Endothelial cell of hepatic sinusoid (primary cell): ENCODE measurements around the gene PPFIBP2.
"Not testable (repeated sequence)": the region's sequence is repeated elsewhere in the genome, so short reads cannot be mapped to it uniquely, and the experiment has no call there.

Experiments
- in situ Hi-C: cut with HindIII; loops from 2 replicates; pipeline ENCODE4 v1.10.0; 2017; ENCODE audit warnings: low sequenced_read_pairs

Gene PPFIBP2

DNA sequence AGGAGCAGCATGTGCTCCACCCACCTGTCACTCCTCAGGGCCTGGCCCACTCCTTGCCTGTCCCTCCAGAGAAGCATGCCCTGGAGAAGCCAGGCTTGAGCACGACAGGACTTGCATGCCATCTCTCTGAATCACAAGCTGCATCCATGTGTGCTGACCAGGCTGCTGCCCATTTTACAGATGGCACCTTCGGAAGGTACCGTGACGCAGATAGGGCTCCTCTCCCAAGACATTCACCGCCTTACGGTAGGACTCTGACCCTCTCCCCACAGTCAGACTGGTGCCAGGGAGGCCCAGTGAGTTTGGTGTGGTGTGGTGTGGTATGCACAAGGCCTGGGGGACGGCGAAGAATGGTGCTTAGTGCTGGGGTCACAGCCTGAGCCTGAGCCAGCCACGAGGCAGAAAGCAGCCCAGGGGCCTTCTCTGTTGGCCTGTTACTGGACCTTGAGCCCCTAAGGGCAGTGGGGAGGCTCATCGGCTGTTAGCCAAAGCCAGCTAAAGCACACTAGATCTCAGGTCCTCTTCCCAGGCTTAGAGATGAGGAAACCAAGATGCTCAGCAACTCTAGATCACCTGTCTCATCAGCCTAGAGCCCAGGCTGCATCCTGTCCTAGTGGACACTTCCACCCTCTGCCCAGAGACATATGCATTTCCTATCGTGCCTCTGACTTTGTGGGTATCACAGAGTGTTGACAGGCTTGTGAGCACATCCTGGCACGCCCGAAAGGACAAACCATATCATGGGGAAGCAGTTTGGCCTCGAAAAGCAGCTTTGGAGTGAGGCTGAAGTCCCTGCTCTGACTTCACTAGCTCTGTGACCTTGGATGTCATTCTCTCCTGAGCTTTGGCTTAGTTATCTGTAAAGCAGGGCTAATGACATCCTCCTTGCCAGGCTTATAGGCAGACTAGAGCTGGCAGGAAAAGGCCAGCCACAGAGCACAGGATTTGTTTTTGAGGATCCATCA, 141.7 kb downstream of the PPFIBP2 start:
- in situ Hi-C loops = no loop called here

DNA sequence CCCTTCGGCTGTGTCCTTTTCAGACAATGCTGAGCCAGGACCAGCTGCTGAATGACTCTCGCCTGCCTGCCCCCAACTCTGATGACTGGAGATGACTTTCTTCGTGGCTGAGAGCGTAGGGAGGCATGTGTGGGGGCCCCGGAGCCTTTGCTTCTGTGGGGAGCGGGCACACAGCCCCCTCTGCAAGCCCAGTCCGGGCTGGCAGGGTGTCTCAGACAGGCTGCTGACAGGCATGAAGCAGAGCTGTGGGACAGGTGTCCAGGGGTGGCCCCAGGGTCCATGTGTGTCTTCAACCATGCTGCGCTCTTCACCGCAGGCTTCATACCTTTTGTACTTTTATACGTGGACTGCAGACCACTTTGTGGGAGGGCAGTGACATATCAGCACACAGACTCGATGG, 142.9 kb downstream of the PPFIBP2 start:
- in situ Hi-C loops = no loop called here

DNA sequence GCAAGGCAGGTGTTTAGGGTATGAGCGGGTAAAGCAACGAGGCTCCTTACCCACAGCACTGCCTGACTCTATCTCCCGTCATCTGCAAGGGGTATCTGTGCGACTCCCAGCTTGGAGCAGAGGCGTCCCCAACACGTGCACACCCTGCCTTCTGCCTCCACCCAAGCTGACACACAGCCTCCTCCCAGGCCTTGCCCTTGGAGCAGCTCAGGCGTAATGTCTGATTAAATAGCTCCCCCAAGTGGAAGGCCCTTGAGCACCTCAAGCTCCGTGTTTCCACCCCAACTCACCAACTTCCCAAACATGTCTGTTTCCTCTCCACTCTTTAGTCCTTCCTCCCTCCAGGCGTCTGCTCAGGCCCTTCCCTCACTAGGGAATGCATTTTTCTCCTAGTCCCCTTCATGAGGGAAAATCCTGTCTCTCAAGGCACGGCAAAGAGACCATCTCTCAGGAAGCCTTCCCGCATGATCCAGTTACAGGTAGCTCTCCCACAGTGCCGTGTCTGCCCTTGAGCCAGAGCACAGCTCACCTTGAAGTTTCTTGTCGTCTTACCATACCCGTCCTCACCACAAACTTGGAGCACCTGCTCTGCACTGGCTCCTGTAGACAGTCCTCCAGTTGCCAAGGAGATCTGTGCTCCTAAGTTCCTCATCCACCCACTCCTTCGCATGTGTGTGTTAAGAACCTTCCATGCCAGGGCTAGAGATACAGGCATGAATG, 143.7 kb downstream of the PPFIBP2 start:
- in situ Hi-C loops = no loop called here

DNA sequence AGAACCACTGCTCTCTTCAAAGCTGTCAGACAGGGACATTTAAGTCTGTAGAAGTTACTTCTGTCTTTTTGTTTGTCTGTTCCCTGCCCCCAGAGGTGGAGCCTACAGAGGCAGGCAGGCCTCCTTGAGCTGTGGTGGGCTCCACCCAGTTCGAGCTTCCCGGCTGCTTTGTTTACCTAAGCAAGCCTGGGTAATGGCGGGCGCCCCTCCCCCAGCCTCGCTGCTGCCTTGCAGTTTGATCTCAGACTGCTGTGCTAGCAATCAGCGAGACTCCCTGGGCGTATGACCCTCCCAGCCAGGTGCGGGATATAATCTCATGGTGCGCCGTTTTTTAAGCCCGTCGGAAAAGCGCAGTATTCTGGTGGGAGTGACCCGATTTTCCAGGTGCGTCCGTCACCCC, 149.7 kb downstream of the PPFIBP2 start:
- in situ Hi-C loops = not testable (repeated sequence)

DNA sequence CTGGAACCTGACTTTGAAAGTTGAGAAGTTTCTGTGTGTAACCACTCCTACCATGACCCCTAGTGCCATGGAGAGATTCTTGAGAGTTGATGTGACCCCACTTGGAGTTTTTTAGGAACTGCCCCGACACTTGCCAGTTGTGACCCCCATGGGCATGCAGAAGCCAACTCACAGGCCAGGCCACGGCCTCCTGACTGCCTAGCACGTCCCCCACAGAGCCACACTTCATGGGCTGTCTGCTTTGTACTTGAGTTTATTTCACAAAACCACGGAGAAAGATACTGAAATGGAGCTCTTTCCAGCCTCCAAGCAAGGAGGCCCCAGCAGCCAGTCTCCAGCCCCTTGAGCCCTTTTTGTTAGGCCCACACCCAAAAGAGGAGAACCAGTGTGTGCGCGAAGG, 151.1 kb downstream of the PPFIBP2 start:
- in situ Hi-C loops = no loop called here

DNA sequence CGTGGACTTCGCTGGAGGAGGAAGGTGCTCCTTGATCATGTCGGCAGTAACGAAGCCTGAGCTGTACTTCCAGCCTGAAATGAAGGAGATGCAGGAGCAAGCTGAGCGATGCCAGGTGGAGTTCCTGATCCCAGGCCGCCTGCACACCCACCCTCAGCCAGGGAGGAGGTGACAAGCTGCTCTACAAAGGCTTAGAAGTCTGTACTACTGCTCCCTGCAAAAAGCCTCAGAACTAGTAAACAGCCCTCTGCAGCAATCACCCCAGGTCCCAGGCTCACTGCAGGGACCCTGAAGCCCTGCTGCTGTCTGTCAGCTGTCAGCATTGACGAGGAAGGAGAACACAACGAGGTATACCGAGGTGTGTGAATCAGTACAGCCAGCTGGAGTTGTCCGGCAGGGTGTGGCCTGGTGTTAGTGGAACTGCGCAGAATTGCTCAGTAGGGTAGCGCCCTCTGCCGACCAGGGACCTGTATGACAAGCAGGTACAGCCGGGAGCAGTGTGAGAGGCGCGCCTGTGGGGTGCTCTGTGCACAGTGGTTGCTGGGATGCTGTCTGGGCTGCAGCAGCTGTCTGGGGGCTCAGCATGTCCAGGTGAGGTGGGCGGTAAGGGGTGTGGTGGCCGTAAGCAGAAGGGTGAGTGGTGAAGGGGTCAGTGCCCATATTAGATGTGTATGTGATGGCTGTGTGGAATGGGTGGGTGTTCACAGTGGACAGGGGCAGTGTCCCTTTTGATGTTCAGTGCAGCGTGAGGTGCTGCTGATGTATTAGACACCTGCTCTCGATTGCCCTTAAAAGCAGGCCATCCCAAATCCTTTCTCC, 151.9 kb downstream of the PPFIBP2 start:
- in situ Hi-C loops = no loop called here

DNA sequence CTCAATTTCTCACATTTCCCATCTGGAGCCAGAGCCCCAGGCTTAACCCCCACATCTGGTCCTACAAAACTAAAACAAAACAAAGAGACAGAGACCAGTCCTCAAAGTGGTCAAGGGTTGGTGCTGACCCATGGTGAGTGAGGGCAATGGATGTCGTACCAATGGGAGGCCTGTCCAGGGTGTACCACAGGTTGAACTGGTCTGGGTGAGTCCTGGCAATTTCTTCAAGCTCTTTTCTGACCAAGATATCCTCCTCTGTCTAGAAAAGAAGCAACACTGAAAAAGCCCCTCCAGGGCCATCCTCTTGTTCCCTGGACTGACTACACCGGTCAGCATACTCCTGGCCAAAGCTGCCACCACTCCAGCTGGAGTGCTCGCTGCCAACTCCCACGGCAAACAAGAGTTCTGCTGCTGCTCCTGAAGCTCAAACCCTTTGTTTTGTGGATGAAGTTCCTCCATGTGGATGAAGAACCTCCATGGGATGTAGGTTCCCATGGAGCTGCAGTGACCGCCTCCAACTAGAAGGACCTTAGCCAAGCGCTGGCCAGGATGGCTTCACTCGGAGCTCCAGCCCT, 152.6 kb downstream of the PPFIBP2 start:
- in situ Hi-C loops = no loop called here

DNA sequence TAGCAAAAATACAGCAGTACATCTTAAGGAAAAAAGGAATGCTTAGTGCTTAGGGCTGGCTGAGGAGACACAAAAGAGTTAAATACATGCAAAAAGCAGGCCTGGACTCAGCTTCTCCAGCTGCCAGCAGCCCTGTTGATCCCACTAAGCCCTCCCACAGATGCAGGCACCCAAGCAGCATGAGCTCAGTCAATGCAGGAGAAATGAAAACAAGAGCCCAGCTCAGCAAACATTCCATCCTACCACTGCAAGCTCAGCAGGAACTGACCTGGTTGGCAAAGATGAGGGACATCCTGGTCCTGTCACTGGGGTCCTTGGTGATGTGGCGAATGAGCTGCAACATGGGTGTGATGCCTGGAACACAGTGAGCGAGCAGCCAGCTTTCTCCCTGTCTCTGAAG, 153.7 kb downstream of the PPFIBP2 start:
- in situ Hi-C loops = no loop called here

DNA sequence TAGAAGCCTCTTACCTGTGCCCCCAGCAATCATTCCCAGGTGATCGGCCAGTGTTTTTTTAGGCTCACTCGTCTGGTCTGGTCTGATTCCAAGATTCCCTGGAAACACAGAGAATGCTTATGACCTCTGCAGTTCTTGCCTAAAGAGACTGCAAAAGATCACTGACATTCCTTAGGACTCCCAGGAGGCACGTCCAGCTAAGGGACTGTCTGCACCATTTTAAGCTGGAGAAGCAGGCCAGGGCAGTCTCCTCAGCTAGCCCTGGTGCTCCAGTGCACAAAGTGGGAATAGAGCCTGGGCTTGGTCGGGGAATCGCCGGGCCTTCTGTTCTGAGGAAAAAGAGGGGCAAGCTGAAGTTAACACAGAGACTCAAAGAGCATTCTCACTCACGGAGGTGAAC, 154.7 kb downstream of the PPFIBP2 start:
- in situ Hi-C loops = no loop called here

DNA sequence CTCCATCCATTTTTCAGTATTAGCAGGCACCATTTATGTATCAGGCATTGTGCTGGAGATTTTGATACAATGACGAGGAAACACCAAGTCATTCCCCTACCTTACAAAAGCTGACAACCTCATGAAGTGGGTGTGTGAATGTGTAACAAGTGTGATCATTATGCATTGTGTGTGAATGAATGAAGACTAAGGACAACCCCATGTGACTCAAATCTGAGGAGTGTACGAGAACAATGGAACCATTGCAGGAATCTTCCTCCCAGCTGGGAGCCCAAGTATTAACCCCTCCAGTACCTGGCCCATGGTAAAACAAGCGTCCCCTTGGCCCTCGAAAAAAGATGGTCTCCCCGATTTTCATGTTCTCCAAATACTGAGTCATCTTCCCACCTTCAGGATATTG, 155.1 kb downstream of the PPFIBP2 start:
- in situ Hi-C loops = no loop called here

DNA sequence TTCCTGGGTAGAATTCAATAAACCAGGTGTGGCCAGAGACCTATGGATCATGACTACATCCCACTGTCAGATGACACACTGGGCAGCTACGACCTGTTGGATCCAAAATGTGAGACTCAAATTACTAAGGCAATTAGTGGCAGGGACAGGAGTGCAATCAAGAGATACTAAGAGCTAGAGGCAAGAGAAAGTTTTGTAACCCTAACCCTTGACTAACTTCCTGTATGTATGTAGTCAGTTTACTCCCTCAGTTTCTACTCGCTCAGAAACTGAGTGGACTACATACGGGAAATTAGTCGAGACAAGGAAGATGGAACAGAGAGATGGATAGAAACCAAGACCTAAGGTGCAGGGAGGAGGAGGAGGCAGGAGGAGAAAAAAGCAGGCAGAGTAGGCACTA, 156.8 kb downstream of the PPFIBP2 start:
- in situ Hi-C loops = no loop called here

DNA sequence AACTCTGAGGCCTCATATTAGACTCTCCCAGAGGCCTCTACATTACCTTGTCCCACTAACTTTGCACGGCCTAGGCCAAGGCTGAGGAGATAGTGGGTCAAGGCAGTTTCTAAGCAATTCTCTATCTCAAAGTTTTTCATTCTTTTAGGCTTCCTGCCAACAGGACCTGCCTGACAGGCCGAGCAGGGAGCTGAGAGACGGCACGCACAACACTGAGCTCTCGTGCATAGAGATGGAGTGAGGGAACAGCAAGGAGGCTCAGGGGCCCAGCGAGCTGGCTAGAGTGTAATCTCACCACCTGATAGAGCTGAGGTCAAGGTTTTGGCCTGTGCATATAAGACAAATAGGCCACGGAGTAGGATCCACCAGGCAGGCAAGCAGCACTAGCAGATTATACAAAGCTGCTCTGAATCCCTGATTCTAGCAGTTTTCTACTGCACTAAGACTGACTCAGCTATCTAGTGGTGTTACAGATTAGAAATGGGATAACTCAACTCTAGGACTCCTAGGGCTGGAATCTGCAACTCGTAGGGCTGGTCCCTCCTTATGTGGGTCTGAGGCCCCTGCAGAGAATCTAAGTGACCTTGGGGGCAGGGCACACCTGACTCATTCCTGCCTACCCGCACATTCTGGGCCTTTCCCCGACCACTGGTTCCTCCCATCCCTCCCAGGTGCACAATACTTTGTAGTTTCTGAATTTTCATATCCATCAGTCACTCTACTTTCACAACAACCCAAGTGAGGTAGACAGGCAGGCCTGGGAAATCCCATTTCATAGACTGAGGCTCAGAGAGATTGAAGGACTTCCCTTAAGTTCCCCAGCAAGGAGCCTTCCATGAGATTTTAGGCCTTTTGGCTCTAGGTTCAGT, 157.8 kb downstream of the PPFIBP2 start:
- in situ Hi-C loops = no loop called here

DNA sequence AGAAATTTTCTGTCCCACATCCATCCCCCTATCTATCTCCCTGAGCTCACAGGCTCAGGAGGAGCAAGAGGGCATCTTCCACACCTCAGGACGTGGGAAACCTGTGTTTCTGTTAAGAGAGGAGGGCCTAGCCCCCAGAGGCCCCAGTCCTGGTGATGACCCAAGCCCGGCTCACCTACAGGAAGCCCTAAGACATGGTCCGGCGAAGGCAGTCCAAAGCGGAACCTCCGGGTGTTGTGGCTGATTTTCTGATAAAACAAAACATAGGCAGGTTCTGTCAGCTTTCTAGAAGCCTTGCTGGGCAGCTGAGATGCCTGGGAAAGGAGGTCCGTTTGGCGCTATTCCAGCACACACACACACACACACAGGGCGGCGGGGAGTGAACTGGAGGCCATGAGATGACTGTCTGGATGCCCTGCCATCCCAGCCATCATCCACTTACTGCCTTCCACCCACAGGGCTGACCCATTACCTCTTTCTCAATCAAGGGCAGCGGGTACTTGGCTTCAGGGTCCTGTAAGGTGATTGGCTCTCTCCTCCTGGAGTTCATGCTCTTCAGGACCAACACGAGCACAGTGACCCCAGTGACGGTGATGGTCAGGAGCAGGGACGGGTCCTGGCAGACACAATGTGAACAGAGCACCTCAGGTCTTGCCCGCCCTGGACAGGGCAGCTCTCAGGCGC, 158.6 kb downstream of the PPFIBP2 start:
- in situ Hi-C loops = no loop called here

DNA sequence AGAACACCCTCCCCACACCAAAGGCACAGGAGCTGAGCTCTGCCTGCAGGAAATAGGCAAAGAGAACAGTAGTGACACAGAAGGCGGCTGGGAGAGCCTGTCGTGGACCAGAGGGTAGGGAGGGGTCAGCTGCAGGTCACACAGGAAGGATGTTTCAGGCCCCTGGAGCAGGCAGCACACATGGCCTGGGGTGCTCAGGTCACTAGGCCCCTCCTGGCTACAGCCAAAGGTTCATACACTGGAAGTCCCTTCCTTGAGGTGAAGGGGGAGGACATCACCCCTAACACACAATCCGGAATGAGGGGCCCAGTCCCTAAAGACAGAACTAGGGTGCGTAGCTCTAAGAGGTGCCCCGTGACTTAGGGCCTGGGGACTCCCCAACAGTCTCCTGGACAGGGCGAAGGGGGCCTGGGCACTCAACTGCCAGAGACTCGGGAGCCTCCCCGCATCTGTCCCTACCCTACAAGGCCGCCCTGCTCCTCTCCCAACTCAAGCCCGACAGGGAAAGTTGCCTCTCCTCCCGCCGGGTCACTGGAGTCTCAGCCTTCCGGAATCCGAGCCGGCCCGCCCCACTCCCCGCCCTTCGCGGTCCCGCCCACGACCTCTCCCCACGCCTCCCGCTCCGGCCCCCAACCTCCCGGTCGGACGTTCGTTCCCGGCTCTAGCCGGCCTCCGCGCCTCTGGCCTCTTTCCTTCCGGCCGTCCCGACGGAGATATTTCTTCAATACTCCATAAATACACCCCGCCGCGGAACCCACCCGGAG, 159.3 kb downstream of the PPFIBP2 start, which contains the start of gene CYB5R2:
TSS of gene CYB5R2 (minus strand) at position 541 of the 764 bp plus-strand sequence. CDS start 675 bp downstream, outside the sequence.
- in situ Hi-C loops = no loop called here

DNA sequence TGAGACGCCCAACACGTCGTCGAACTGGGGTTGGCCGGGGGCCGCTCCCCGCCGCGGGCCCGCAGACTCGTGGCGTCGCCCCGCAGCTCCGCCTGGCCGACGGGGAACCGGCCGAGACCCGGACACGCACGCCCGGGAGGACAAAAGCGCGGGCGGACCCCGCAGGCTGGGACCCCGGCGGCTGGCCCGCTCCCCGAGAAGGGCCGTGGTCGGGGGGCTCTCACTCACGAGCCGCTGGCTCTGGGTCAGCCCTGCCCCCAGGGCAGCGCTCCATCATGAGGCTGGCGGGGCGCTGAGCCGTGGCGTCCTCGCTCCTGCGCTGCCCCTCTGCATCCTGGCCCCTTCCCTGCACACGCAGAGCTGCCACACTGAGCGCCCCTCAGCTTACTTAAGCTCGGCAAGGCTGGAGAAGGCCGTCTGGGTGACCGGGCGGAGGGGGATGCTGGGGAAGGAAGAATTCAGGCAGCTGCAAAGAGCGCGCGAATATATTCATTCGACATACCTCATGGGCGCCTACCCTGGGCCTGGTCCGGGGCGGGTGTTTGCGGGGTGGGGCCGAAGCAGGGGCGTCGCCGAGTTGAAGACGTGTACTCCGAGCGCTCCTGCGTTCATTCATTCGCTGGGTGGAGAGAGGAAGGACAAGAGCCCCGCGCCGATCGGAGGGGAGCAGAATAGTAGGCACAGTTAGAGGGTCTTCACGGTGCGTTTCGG, 160.1 kb downstream of the PPFIBP2 start:
- in situ Hi-C loops = no loop called here

DNA sequence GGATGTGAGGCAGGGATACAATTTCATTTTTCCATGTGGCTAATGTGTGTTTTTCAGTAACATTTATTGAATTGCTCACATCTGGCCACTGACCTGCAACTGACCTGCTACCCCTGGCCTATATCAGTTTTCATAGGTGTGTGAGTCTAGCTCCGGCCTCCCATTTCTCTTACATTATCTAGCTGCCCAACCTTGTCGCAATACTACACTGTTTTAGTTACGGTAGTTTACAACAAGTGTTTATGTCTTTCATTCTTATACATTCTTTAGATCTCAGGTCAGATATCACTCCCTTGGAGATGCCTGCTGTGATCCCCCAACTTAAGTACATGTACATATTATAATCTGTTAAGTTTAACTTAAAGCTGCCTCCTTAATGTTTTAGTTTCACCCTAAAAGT, 161.8 kb downstream of the PPFIBP2 start:
- in situ Hi-C loops = loop anchor here (25.0 kb wide), 1 partner anchor 588 kb away; the partner anchor contains the start of gene RBMXL2

DNA sequence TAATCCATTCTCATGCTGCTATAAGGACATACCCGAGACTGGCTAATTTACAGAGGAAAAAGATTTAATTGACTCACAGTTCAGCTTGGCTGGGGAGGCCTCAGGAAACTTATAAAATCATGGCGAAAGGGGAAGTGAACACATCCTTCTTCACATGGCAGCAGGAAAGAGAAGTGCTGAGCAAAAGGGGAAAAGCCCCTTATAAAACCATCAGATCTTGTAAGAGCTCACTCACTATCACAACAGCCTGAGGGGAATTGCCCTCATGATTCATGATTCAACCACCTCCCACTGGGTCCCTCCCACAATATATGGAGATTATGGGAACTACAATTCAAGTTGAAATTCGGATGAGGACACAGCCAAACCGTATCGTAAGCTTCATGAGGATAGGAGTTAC, 163.3 kb downstream of the PPFIBP2 start:
- in situ Hi-C loops = loop anchor here (25.0 kb wide), 1 partner anchor 590 kb away; the partner anchor contains the start of gene RBMXL2

DNA sequence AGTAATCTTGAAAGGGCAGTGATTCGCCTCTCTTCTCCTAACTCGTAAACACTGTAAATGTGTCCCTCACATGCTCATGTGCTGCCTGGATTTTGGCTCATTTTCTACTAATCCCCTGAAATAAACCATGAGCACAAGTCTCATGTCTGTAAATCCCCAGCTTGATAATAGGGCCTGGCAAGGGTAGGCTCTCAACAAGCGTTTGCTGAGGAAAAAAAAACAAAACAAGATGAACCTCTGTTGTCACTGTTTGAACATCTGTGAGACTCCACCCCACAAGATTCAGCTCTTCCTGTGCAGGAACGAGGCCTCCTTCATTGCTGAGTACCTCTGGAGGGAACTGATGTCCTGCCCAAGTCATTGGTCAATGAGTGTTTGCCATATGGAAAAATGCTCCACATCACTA, 164.0 kb downstream of the PPFIBP2 start:
- in situ Hi-C loops = loop anchor here (25.0 kb wide), 1 partner anchor 590 kb away; the partner anchor contains the start of gene RBMXL2
